H1 (cell line): ENCODE data around the gene GBP2. TPM values are rescaled to one million over a fixed set of nuclear protein-coding genes. Genes with fewer than 3 reads are reported as not detected.

Source experiments
- CTCF ChIA-PET: fragments of 300-600 bp; sonication (Branson Sonifier 250); formaldehyde crosslinking; loops from one replicate; lab custom pipeline; 2021; ENCODE audit not compliant: partially characterized antibody; lab: Charles Lee
- POLR2A ChIA-PET: fragments of 300-600 bp; sonication (Branson Sonifier 250); formaldehyde crosslinking; loops from one replicate; lab custom pipeline; 2021; ENCODE audit warnings: inconsistent platforms; ENCODE audit not compliant: partially characterized antibody; lab: Charles Lee
- DNase-seq, 2 experiments: peaks; one replicate each; pipeline versions ENCODE4 v3.0.0 to v3.0.0-alpha.2; 2010 to 2022; ENCODE audit warnings: low spot score in 2 of 2, low read depth in 1 of 2, mixed read lengths in 1 of 2
- FAIRE-seq: peaks from 2 replicates; lab custom pipeline; 2011; peaks lifted over from hg19 to GRCh38; lab: Jason Lieb, UNC
- H2AFZ ChIP-seq: 2 replicates; pipeline ENCODE4 v1.8.1; 2012; ENCODE audit warnings: low read length, inconsistent platforms
- H2AK5ac ChIP-seq: 2 replicates; pipeline ENCODE4 v1.6.1; 2013; ENCODE audit warnings: low read depth, low read length
- H2BK120ac ChIP-seq: replicated peaks from 2 replicates; pipeline ENCODE3; 2013; ENCODE audit warnings: low read depth, low read length, inconsistent platforms
- H2BK12ac ChIP-seq: 2 replicates; pipeline ENCODE4 v1.6.1; 2013; ENCODE audit warnings: low read depth, low read length
- H2BK15ac ChIP-seq: 2 replicates; pipeline ENCODE4 v1.6.1; 2013; ENCODE audit warnings: low read length
- H2BK20ac ChIP-seq: 2 replicates; pipeline ENCODE4 v1.6.1; 2013; ENCODE audit warnings: low read length
- H2BK5ac ChIP-seq: 2 replicates; pipeline ENCODE4 v1.6.1; 2013; ENCODE audit warnings: low read depth, low read length
- H3K14ac ChIP-seq: 2 replicates; pipeline ENCODE4 v1.6.1; 2013; ENCODE audit warnings: inconsistent platforms; ENCODE audit not compliant: insufficient read length
- H3K18ac ChIP-seq: 2 replicates; pipeline ENCODE4 v1.6.1; 2013; ENCODE audit warnings: low read length; ENCODE audit errors: extremely low read depth
- H3K23ac ChIP-seq: 2 replicates; pipeline ENCODE4 v1.6.1; 2013; ENCODE audit warnings: inconsistent platforms; ENCODE audit not compliant: insufficient read length
- H3K23me2 ChIP-seq: 2 replicates; pipeline ENCODE4 v1.6.1; 2013; ENCODE audit warnings: low read depth, low read length
- H3K27ac ChIP-seq: 2 replicates; pipeline ENCODE4 v1.6.1; 2011; ENCODE audit warnings: low read depth, low read length, inconsistent platforms
- H3K27me3 ChIP-seq, 4 experiments: replicated peaks in 1 of 4; 1 replicate in 1 of 4; 2 replicates in 3 of 4; pipeline versions ENCODE4 v1.6.1 to v1.8.1; 2011 to 2013; ENCODE audit warnings: low read length in 3 of 4, mild to moderate bottlenecking in 3 of 4, inconsistent platforms in 2 of 4, mixed read lengths in 2 of 4, moderate library complexity in 1 of 4; ENCODE audit not compliant: control insufficient read depth in 3 of 4, insufficient read depth in 3 of 4; ENCODE audit errors: extremely low read depth in 1 of 4
- H3K36me3 ChIP-seq, 4 experiments: 2 replicates each; pipeline versions ENCODE4 v1.6.1 to v1.8.1; 2011 to 2013; ENCODE audit warnings: mild to moderate bottlenecking in 4 of 4, low read length in 3 of 4, moderate library complexity in 2 of 4, control low read depth in 1 of 4, inconsistent platforms in 1 of 4; ENCODE audit not compliant: insufficient read depth in 4 of 4, control insufficient read depth in 2 of 4
- H3K4ac ChIP-seq: replicated peaks from 2 replicates; pipeline ENCODE3; 2013; ENCODE audit warnings: low read length, low read depth, mixed read lengths, inconsistent platforms; ENCODE audit not compliant: insufficient read length
- H3K4me1 ChIP-seq, 4 experiments: replicated peaks in 1 of 4; 1 replicate in 1 of 4; 2 replicates in 3 of 4; pipeline versions ENCODE4 v1.6.1 to v1.8.1; 2011 to 2013; ENCODE audit warnings: low read length in 3 of 4, inconsistent platforms in 2 of 4, mixed read lengths in 1 of 4; ENCODE audit not compliant: insufficient read depth in 4 of 4, control insufficient read depth in 3 of 4
- H3K4me2 ChIP-seq, 2 experiments: 2 replicates each; pipeline versions ENCODE4 v1.6.1 to v1.8.1; 2011 to 2013; ENCODE audit warnings: low read depth in 2 of 2, low read length in 2 of 2, control low read depth in 1 of 2, inconsistent platforms in 1 of 2, mild to moderate bottlenecking in 1 of 2; ENCODE audit not compliant: insufficient read depth in 1 of 2
- H3K4me3 ChIP-seq, 4 experiments: fragments of 200-600, 300-600 bp in 1 of 4; sonication (generic), shearing (Covaris generic), sonication (Bioruptor Twin) in 1 of 4; 2 replicates each; pipeline versions ENCODE4 v1.5.1 to v1.8.1; 2011 to 2016; ENCODE audit warnings: low read length in 4 of 4, low read depth in 3 of 4, control low read depth in 2 of 4, inconsistent platforms in 2 of 4, mild to moderate bottlenecking in 2 of 4, mixed read lengths in 1 of 4, moderate library complexity in 1 of 4; ENCODE audit not compliant: insufficient read depth in 2 of 4; ENCODE audit errors: extremely low read depth in 1 of 4
- H3K56ac ChIP-seq: replicated peaks from 2 replicates; pipeline ENCODE3; 2013; ENCODE audit warnings: low read depth, mild to moderate bottlenecking, mixed read lengths, low read length, inconsistent platforms; ENCODE audit not compliant: insufficient read length
- H3K79me1 ChIP-seq: 2 replicates; pipeline ENCODE4 v1.6.1; 2013; ENCODE audit warnings: low read depth, low read length, control low read depth
- H3K79me2 ChIP-seq, 2 experiments: 2 replicates each; pipeline versions ENCODE4 v1.6.1 to v1.8.1; 2012 to 2013; ENCODE audit warnings: low read length in 2 of 2, mild to moderate bottlenecking in 2 of 2, inconsistent platforms in 1 of 2; ENCODE audit not compliant: insufficient read depth in 2 of 2, control insufficient read depth in 1 of 2
- H3K9ac ChIP-seq, 4 experiments: replicated peaks in 1 of 4; 1 replicate in 1 of 4; 2 replicates in 3 of 4; pipeline versions ENCODE4 v1.6.1 to v1.8.1; 2011 to 2013; ENCODE audit warnings: low read depth in 3 of 4, low read length in 3 of 4, control low read depth in 2 of 4, mild to moderate bottlenecking in 2 of 4, moderate library complexity in 2 of 4, inconsistent platforms in 1 of 4; ENCODE audit errors: extremely low read depth in 1 of 4
- H3K9me3 ChIP-seq, 2 experiments: 2 replicates each; pipeline versions ENCODE4 v1.6.1 to v1.8.1; 2012 to 2013; ENCODE audit warnings: mild to moderate bottlenecking in 2 of 2, moderate library complexity in 2 of 2, control low read depth in 1 of 2, inconsistent platforms in 1 of 2, low read depth in 1 of 2, low read length in 1 of 2, mixed read lengths in 1 of 2; ENCODE audit not compliant: insufficient read depth in 2 of 2
- H4K20me1 ChIP-seq, 2 experiments: replicated peaks in 1 of 2; 2 replicates each; pipeline versions ENCODE3 to v1.8.1; 2011 to 2013; ENCODE audit warnings: inconsistent platforms in 2 of 2, low read length in 2 of 2, mild to moderate bottlenecking in 1 of 2; ENCODE audit not compliant: insufficient read depth in 2 of 2, control insufficient read depth in 1 of 2
- H4K5ac ChIP-seq: 2 replicates; pipeline ENCODE4 v1.6.1; 2013; ENCODE audit warnings: low read length, low read depth, mixed read lengths, inconsistent platforms; ENCODE audit not compliant: insufficient read length
- H4K8ac ChIP-seq: 2 replicates; pipeline ENCODE4 v1.8.0; 2013; ENCODE audit warnings: mild to moderate bottlenecking, moderate library complexity, low read length, inconsistent platforms; ENCODE audit not compliant: insufficient read depth; ENCODE audit errors: extremely low read depth
- H4K91ac ChIP-seq: replicated peaks from 2 replicates; pipeline ENCODE3; 2013; ENCODE audit warnings: low read length, mixed read lengths, inconsistent platforms; ENCODE audit not compliant: insufficient read length
- PHF8 ChIP-seq: fragments of 200-600 bp; sonication (generic); conservative IDR thresholded peaks from 2 replicates; pipeline ENCODE4 v1.7.1; 2012; ENCODE audit warnings: low read depth, mild to moderate bottlenecking, inconsistent platforms, low read length, moderate library complexity
- USF2 ChIP-seq: IDR thresholded peaks from 2 replicates; pipeline ENCODE4 v1.6.1; 2011; ENCODE audit warnings: low read length, improper control_type of control experiment
- WGBS, 2 experiments: shearing (Covaris generic) in 1 of 2; methylation state at CpG; one replicate each; pipeline versions ENCODE4 v1.1.6 to v1.1.7; 2013 to 2015; ENCODE audit warnings: low lambda C conversion rate in 2 of 2, mixed read lengths in 2 of 2, inconsistent platforms in 1 of 2, low coverage in 1 of 2, missing lambda C conversion rate in 1 of 2; ENCODE audit not compliant: insufficient replicate concordance in 2 of 2, insufficient coverage in 1 of 2, insufficient read length in 1 of 2; ENCODE audit errors: extremely low coverage in 1 of 2, missing lambda C conversion rate in 1 of 2; 5-methylcytosine and 5-hydroxymethylcytosine counted together
- polyA plus RNA-seq, 7 experiments: library from polyadenylated mRNA; depleted of rRNA in 3 of 7; stranded (reverse) in 5 of 7; unstranded in 2 of 7; fragments of >200 nt in 5 of 7; fragments of 200-250 nt in 2 of 7; gene quantifications; 1 replicate in 5 of 7; 2 replicates in 1 of 7; 4 replicates in 1 of 7; pipeline versions ENCODE4 v1.2.1 to v1.2.3, GENCODE V29; 2011 to 2013; ENCODE audit warnings: missing spikeins in 2 of 7, mixed read lengths in 2 of 7
- total RNA-seq: library from RNA; stranded (reverse); fragmentation: NEBNext Ultra II Directional; extraction: Animal tissue kit (Norgen Biotek cat#: 25700); gene quantifications from 2 replicates; pipeline ENCODE4 v1.2.1, GENCODE V29; 2021

Gene GBP2
- total and polyA plus RNA-seq, 2 of the 8 experiments (the other 6 are each of a cell fraction or from before 2014, with no cell fraction given): not detected

- TF ChIP-seq USF2 (peak; percentile 54), PHF8 (no peak)
- no peaks in the 10 kb centered on the region for H3K79me2 ChIP-seq
- H3K36me3 ChIP-seq: no peaks in the 10 kb centered on the region
- H2BK20ac ChIP-seq: no peak overlapping the region
- H3K4ac ChIP-seq: no peak overlapping the region
- H3K56ac ChIP-seq: no peak overlapping the region
- no peaks in the 10 kb centered on the region for H3K23me2 ChIP-seq
- H3K9ac ChIP-seq: no peak overlapping the region
- H2AK5ac ChIP-seq: no peak overlapping the region
- no peak overlapping the region for H3K23ac ChIP-seq
- peak overlapping the region; percentile 85 for H2AFZ ChIP-seq
- no peak overlapping the region for H2BK120ac ChIP-seq
- no peak overlapping the region for H2BK12ac ChIP-seq
- H3K18ac ChIP-seq: no peak overlapping the region
- H4K91ac ChIP-seq: no peak overlapping the region
- H3K9me3 ChIP-seq: no peaks in the 10 kb centered on the region
- DNase-seq (no peak), FAIRE-seq (no peak)
- 86% methylated on average over 2 of the region's 2 CpGs; no CpG with 5 or more reads in 1 of the 2 experiments for WGBS, 2 experiments
- no peak overlapping the region for H2BK5ac ChIP-seq
- H3K27ac ChIP-seq: no peak overlapping the region
- H3K27me3 ChIP-seq: no peaks in the 10 kb centered on the region
- H3K14ac ChIP-seq: no peak overlapping the region
- H3K79me1 ChIP-seq: no peaks in the 10 kb centered on the region
- H4K20me1 ChIP-seq: no peaks in the 10 kb centered on the region
- H2BK15ac ChIP-seq: no peak overlapping the region
- no peak overlapping the region for H4K8ac ChIP-seq
- CTCF ChIA-PET: interaction anchor here (1.0 kb wide), 1 partner anchor 9 kb away, joined by 3 read pairs; no protein-coding TSS in a partner anchor
- no peak overlapping the region for H3K4me3 ChIP-seq
- POLR2A ChIA-PET: no interaction called here
- H3K4me1 ChIP-seq: no peaks in the 10 kb centered on the region
- H3K4me2 ChIP-seq: no peak overlapping the region
- no peak overlapping the region for H4K5ac ChIP-seq
These were observed 17.6 kb upstream of the GBP2 start for GRCh38 chr1:89143484-89143883.
